Thyroid gland (tissue), 4 donors: ENCODE results near the gene PANX1. TPM values are rescaled to one million over a fixed set of nuclear protein-coding genes. Genes with fewer than 3 reads are reported as not detected.
A peak's percentile ranks its signal among the peaks of the same experiment; 100 is the strongest.

Experiments
- DNase-seq, 2 donors: peaks; one replicate each; pipeline ENCODE4 v3.0.0-alpha.2; 2019
- H3K27ac ChIP-seq, 3 donors: fragments of 200-600 bp; sonication (generic); 1 replicate in 2 of 3; 2 replicates in 1 of 3; pipeline ENCODE4 v1.5.1; 2016 to 2019; ENCODE audit warnings: mild to moderate bottlenecking in 1 of 3, moderate library complexity in 1 of 3
- H3K27me3 ChIP-seq: fragments of 200-600 bp; sonication (generic); one replicate; pipeline ENCODE4 v1.5.1; 2019
- H3K36me3 ChIP-seq, 2 donors: fragments of 200-600 bp; sonication (generic); one replicate each; pipeline ENCODE4 v1.5.1; 2016 to 2019
- H3K4me1 ChIP-seq, 2 donors: fragments of 200-600 bp; sonication (generic); one replicate each; pipeline ENCODE4 v1.5.1; 2017 to 2019
- H3K4me3 ChIP-seq, 3 donors: fragments of 200-600 bp; sonication (generic); replicated peaks in 1 of 3; 1 replicate in 2 of 3; 2 replicates in 1 of 3; pipeline ENCODE4 v1.5.1; 2016; ENCODE audit warnings: mild to moderate bottlenecking in 1 of 3
- H3K9me3 ChIP-seq: fragments of 200-600 bp; sonication (generic); one replicate; pipeline ENCODE4 v1.5.1; 2017
- POLR2A ChIP-seq, 2 donors: fragments of 450-650 bp; IDR thresholded peaks; one replicate each; pipeline ENCODE4 v1.6.1; 2017; ENCODE audit warnings: antibody characterized with exemption in 2 of 2, mild to moderate bottlenecking in 2 of 2, moderate library complexity in 1 of 2
- WGBS, 2 donors: methylation state at CpG; one replicate each; pipeline ENCODE4 v1.1.5; 2017; 5-methylcytosine and 5-hydroxymethylcytosine counted together
- intact Hi-C: fragments of 100-400 bp; cut with DNase I; formaldehyde crosslinking; loops from one replicate; pipeline ENCODE4 v1.15.1; 2023
- total RNA-seq, 4 donors: library from RNA; depleted of rRNA; stranded (reverse); fragments of >200 nt; gene quantifications; one replicate each; pipeline ENCODE4 v1.2.3, GENCODE V29; 2016
- TF ChIP-seq, protein P1 (sequence below), 6 experiments: fragments of 200-600 bp in 3 of 6; fragments of 450-650 bp in 3 of 6; sonication (generic) in 3 of 6; IDR thresholded peaks; one replicate each; pipeline ENCODE4 v1.5.1; 2016 to 2019; ENCODE audit warnings: antibody characterized with exemption in 6 of 6, mild to moderate bottlenecking in 2 of 6, inconsistent platforms in 1 of 6, moderate library complexity in 1 of 6

PANX1 gene
- total RNA-seq, 4 donors from 2014 or later = 18.4 to 21.7 (median 19.1) TPM

DNA sequence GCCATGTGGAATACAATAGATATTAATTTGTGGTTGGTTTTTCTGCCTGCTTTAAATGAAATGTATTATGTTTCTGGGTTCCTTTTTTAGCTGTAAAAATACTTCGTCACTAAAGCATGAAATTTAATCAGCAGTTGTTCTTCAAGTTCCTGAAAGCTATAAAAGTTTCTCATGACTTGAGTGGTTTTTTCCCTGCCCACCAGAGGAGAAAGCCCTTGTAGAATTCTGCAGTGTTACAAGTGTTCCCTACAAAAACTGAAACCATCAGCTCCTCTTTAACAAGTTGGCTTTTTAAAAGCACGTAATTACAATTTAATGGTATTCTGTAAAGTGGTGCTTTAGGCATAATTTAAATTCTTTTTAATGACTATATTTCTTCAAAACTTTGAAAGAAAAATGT is 56.2 kb downstream of the PANX1 start:
- no peak for TF ChIP-seq POLR2A (IDR thresholded peaks at IDR 0.05)
- TF ChIP-seq, protein P1, sequence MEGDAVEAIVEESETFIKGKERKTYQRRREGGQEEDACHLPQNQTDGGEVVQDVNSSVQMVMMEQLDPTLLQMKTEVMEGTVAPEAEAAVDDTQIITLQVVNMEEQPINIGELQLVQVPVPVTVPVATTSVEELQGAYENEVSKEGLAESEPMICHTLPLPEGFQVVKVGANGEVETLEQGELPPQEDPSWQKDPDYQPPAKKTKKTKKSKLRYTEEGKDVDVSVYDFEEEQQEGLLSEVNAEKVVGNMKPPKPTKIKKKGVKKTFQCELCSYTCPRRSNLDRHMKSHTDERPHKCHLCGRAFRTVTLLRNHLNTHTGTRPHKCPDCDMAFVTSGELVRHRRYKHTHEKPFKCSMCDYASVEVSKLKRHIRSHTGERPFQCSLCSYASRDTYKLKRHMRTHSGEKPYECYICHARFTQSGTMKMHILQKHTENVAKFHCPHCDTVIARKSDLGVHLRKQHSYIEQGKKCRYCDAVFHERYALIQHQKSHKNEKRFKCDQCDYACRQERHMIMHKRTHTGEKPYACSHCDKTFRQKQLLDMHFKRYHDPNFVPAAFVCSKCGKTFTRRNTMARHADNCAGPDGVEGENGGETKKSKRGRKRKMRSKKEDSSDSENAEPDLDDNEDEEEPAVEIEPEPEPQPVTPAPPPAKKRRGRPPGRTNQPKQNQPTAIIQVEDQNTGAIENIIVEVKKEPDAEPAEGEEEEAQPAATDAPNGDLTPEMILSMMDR (IDR thresholded peaks at IDR 0.05) = peak in 1 of 6 experiments; percentile 31
- Histone ChIP-seq H3K9me3 (no peaks in the 10 kb centered on the region), H3K27ac (peak overlapping the region; percentile 60 to 94 (median 84)), H3K27me3 (no peaks in the 10 kb centered on the region), H3K4me1 (peaks cover 21 to 35% of the 10 kb centered on the region in 2 donors), H3K4me3 (no peak overlapping the region), H3K36me3 (peaks cover 0 to 13% of the 10 kb centered on the region in 2 donors)
- peak; percentile 40 to 44 for DNase-seq
- WGBS, 2 donors = 25 to 26% methylated on average over 2 of the region's 2 CpGs
- intact Hi-C loops = no loop called here

DNA sequence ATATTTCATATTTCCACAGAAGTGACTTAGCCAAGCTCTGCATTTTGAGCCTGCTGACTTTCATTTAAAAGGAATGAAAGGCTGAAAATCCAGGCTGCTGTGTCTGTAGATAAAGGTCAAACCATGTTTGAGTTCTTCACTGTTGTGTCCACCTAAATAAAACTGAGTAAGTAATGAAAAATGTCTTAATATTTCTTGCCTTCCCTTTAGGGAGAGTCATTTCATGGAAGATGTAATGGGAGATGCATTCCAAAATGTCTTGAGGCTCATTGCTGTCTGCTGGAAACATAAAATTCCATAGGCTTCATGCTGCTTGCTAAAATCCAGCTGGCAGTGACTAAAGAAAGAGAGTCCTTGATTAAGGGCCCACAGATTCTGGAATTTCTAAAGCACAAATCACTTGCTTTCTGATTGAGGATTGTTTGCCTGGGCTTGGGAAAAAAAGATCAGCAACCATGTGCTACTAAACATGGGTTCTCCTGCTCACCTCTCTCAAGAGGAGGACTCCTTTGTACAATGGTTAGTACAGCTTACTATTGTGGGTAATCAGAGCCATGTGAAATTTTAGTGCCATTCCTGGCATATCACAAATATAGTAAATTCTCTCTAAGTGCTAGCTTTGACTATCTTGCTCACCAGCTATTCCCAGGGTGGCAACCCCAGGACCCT is 56.9 kb downstream of the PANX1 start:
- H3K27ac ChIP-seq = peak overlapping the region; percentile 60 to 94 (median 84)
- H3K4me1 ChIP-seq = peaks cover 21 to 35% of the 10 kb centered on the region in 2 donors
- no peak overlapping the region for H3K4me3 ChIP-seq
- DNase-seq = no peak
- intact Hi-C loops = no loop called here
- TF ChIP-seq POLR2A (IDR thresholded peaks at IDR 0.05) = no peak
- TF ChIP-seq, protein P1 (IDR thresholded peaks at IDR 0.05) = no peak
- H3K36me3 ChIP-seq = peaks cover 0 to 9% of the 10 kb centered on the region in 2 donors
- no peaks in the 10 kb centered on the region for H3K9me3 ChIP-seq
- H3K27me3 ChIP-seq = no peaks in the 10 kb centered on the region

DNA sequence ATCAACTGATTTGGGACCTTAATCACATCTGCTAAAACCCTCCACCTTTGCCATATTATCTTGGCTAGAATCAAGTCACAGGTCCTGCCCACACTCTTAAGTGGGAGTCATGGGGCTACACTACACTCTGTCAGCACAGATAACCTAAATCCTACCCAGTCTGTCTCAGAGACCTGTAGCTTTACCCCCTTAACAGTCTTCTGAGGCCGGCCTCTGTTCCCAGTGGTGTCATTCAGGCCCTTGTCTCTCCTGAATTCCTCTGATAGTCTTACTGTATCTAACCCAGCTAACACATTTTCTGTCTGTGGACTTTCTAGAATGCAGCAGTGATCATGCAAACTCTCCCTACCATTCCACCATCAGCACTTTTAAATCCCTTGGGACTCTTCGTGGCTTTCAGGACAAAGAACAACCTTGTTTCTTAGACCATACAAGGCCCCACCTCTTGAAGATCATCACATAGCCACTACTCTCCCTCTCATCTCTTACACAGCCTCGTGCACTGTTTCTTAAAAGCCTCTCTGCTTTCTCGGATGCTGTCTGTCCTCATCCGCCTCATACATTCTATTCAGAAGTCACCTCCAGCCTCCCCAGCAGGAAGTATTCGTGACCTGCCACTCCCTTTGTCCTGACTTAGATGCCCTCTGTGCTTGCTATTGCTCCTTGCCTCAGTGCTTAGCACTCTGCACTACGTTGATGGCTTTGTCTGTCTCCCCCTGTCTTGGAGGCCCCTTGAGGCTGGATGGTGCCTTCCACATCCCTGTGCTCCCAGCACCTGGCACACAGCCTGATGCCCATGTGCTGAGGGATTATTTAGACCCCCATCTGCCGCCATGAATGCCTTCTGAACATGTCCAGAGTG is 57.9 kb downstream of the PANX1 start:
- intact Hi-C loops = no loop called here
- Histone ChIP-seq H3K4me1 (peaks cover 21 to 35% of the 10 kb centered on the region in 2 donors), H3K9me3 (no peaks in the 10 kb centered on the region), H3K36me3 (no peaks in the 10 kb centered on the region), H3K4me3 (no peak overlapping the region), H3K27me3 (no peaks in the 10 kb centered on the region), H3K27ac (peak overlapping the region; percentile 60 to 94 (median 84))
- WGBS, 2 donors = 90 to 95% methylated on average over 8 of the region's 8 CpGs
- DNase-seq = no peak
- no peak for TF ChIP-seq POLR2A (IDR thresholded peaks at IDR 0.05)
- TF ChIP-seq, protein P1 (IDR thresholded peaks at IDR 0.05) = no peak

DNA sequence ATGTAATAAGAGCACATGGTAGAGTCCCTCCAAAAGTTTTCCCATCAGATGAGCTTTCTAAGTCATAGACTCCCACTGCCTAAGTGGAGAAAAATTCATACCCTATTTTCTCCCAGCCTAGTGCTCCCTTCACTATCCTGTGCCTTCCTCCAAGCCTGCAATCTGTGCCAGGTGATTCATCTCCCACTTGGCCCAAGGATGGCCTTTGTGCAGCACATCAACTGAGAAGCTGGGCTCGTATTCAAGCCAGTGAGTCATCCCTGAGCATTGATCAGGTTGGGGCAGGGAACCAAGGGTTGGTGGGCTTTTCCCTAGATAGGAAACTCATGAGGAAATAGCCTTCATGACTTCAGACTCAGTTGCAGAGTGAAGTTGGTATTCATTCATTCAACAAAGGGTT is 64.6 kb downstream of the PANX1 start:
- intact Hi-C loops = no loop called here
- Histone ChIP-seq H3K36me3 (no peaks in the 10 kb centered on the region), H3K27ac (no peak overlapping the region), H3K27me3 (no peaks in the 10 kb centered on the region), H3K4me1 (no peaks in the 10 kb centered on the region), H3K4me3 (no peak overlapping the region), H3K9me3 (no peaks in the 10 kb centered on the region)
- no peak for DNase-seq
- WGBS, 2 donors = 42 to 82% methylated on average over 1 of the region's 1 CpG
- TF ChIP-seq, protein P1 (IDR thresholded peaks at IDR 0.05) = no peak
- no peak for TF ChIP-seq POLR2A (IDR thresholded peaks at IDR 0.05)

DNA sequence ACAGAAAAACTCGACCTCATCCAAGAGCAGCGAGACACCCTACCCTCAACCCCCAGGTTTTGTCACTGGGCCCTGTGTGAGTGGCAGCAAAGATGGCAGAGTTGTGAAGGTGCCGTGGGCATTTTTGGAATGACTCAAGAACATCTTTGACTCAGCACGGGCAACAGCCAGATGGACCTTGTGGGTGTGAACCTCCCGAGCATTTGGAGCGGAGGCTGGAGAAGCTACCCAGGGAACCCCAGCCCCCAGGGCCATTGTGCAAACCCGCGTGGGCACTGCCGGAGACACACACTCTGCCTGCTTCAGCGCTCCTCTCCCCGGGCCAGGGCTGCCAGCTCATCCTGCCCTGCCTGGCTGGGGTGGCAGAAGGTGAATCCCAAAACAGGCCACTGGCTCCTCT is 66.1 kb downstream of the PANX1 start:
- intact Hi-C loops = no loop called here
- Histone ChIP-seq H3K36me3 (no peaks in the 10 kb centered on the region), H3K27ac (no peak overlapping the region), H3K4me1 (no peaks in the 10 kb centered on the region), H3K9me3 (no peaks in the 10 kb centered on the region), H3K4me3 (no peak overlapping the region), H3K27me3 (no peaks in the 10 kb centered on the region)
- no peak for TF ChIP-seq POLR2A (IDR thresholded peaks at IDR 0.05)
- TF ChIP-seq, protein P1 (IDR thresholded peaks at IDR 0.05) = no peak
- DNase-seq = no peak
- WGBS, 2 donors = 94 to 96% methylated on average over 10 to 11 of the region's 11 CpGs
